ENCODE results near the gene FARS2.

- TF ChIP-seq CTCF (IDR thresholded peaks at IDR 0.05; ENCODE audit: low read depth, low read length) (no peak), EZH2phosphoT487 (IDR thresholded peaks at IDR 0.05; ENCODE audit: low read depth) (no peak)
Measured at GRCh38 chr6:5550631-5551030, 289.3 kb downstream of the FARS2 start.

Measured in OCI-LY3 (cell line).